DND-41 (cell line): ENCODE data around the gene NEK4.

Source experiments
- ATAC-seq: fragments of 200-7000 bp; cut with Tn5 transposase; 3 replicates; pipeline ENCODE4 v1.9.1; 2021; ENCODE audit warnings: low read depth; ENCODE audit not compliant: insufficient read depth
- DNase-seq: peaks from one replicate; pipeline ENCODE4 v3.0.0-alpha.2; 2020
- H2AFZ ChIP-seq: 2 replicates; pipeline ENCODE4 v1.6.0; 2012; ENCODE audit warnings: low read depth, low read length
- H3K27ac ChIP-seq: 2 replicates; pipeline ENCODE4 v1.5.1; 2012; ENCODE audit warnings: low read length, inconsistent platforms
- H3K27me3 ChIP-seq: fragments of 200-600 bp; sonication (generic); 2 replicates; pipeline ENCODE4 v1.6.0; 2012; ENCODE audit warnings: low read length, mild to moderate bottlenecking, inconsistent platforms; ENCODE audit not compliant: insufficient read depth, poor library complexity
- H3K36me3 ChIP-seq: 2 replicates; pipeline ENCODE4 v1.5.1; 2012; ENCODE audit warnings: low read length, inconsistent platforms; ENCODE audit not compliant: insufficient read depth
- H3K4me1 ChIP-seq: 2 replicates; pipeline ENCODE4 v1.5.1; 2012; ENCODE audit warnings: mild to moderate bottlenecking, low read length; ENCODE audit not compliant: insufficient read depth
- H3K4me2 ChIP-seq: 2 replicates; pipeline ENCODE4 v1.6.0; 2012; ENCODE audit warnings: mild to moderate bottlenecking, moderate library complexity, low read length, inconsistent platforms; ENCODE audit not compliant: insufficient read depth
- H3K4me3 ChIP-seq, 2 experiments: fragments of 200-600 bp in 1 of 2; shearing (Covaris generic) in 1 of 2; 2 replicates each; pipeline ENCODE4 v1.5.1; 2012 to 2016; ENCODE audit warnings: inconsistent platforms in 2 of 2, low read length in 2 of 2, mild to moderate bottlenecking in 2 of 2, low read depth in 1 of 2, moderate library complexity in 1 of 2
- H3K79me2 ChIP-seq: 2 replicates; pipeline ENCODE4 v1.6.0; 2012; ENCODE audit warnings: low read length, inconsistent platforms; ENCODE audit not compliant: insufficient read depth
- H3K9ac ChIP-seq: 2 replicates; pipeline ENCODE4 v1.6.0; 2012; ENCODE audit warnings: low read depth, mild to moderate bottlenecking, inconsistent platforms, low read length, moderate library complexity
- H3K9me3 ChIP-seq: 2 replicates; pipeline ENCODE4 v1.5.1; 2012; ENCODE audit warnings: low read length, moderate library complexity, mild to moderate bottlenecking, inconsistent platforms; ENCODE audit not compliant: insufficient read depth, severe bottlenecking
- H4K20me1 ChIP-seq: 2 replicates; pipeline ENCODE4 v1.6.0; 2012; ENCODE audit warnings: low read length; ENCODE audit not compliant: insufficient read depth
- CTCF ChIP-seq: IDR thresholded peaks from 2 replicates; pipeline ENCODE4 v1.5.1; 2012; ENCODE audit warnings: borderline replicate concordance, low read length, moderate library complexity, mild to moderate bottlenecking; ENCODE audit not compliant: poor library complexity, severe bottlenecking; ENCODE audit errors: extremely low read depth
- EZH2 ChIP-seq: IDR thresholded peaks from 3 replicates; pipeline ENCODE4 v1.6.1; 2012; ENCODE audit warnings: borderline replicate concordance, low read depth, mild to moderate bottlenecking, moderate library complexity, low read length, inconsistent platforms; ENCODE audit not compliant: severe bottlenecking

NEK4 gene

GRCh38 chr3:52774901-52775864, 4.4 kb upstream of the NEK4 start:
- Histone ChIP-seq H3K4me1 (peaks cover 10% of the 10 kb centered on the region), H3K9me3 (no peaks in the 10 kb centered on the region), H3K4me3 (no peak overlapping the region), H4K20me1 (no peaks in the 10 kb centered on the region), H3K9ac (no peak overlapping the region), H3K36me3 (no peaks in the 10 kb centered on the region), H3K27ac (no peak overlapping the region), H3K4me2 (no peak overlapping the region), H3K27me3 (no peaks in the 10 kb centered on the region), H3K79me2 (peaks cover 9% of the 10 kb centered on the region), H2AFZ (no peak overlapping the region; the same call in 1 of the 2 replicates)
- no peak for TF ChIP-seq EZH2
- no peak for TF ChIP-seq CTCF
- DNase-seq = no peak
- ATAC-seq = no peak

- Histone ChIP-seq H3K4me3 (no peak overlapping the region), H2AFZ (no peak overlapping the region), H3K27ac (no peak overlapping the region), H4K20me1 (no peaks in the 10 kb centered on the region), H3K9me3 (no peaks in the 10 kb centered on the region), H3K4me1 (peaks cover 20% of the 10 kb centered on the region), H3K27me3 (no peaks in the 10 kb centered on the region), H3K9ac (no peak overlapping the region), H3K36me3 (no peaks in the 10 kb centered on the region), H3K79me2 (peaks cover 19% of the 10 kb centered on the region), H3K4me2 (no peak overlapping the region)
- no peak for ATAC-seq
- TF ChIP-seq EZH2 (no peak), CTCF (no peak)
- DNase-seq = no peak
Observed at GRCh38 chr3:52774066-52774713, 3.5 kb upstream of the NEK4 start.

- ATAC-seq = no peak
- H3K9ac ChIP-seq = no peak overlapping the region
- no peak overlapping the region for H3K4me3 ChIP-seq
- 0 out of 2 replicates have a peak, but pooled peaks cover 2% of the 10 kb centered on the region for H3K36me3 ChIP-seq
- no peak overlapping the region for H3K4me2 ChIP-seq
- H3K27ac ChIP-seq = no peak overlapping the region
- peaks cover 21% of the 10 kb centered on the region for H3K79me2 ChIP-seq
- H3K9me3 ChIP-seq = no peaks in the 10 kb centered on the region
- no peak for DNase-seq
- no peak for TF ChIP-seq EZH2
- no peak for TF ChIP-seq CTCF
- no peaks in the 10 kb centered on the region for H3K27me3 ChIP-seq
- peaks cover 22% of the 10 kb centered on the region for H3K4me1 ChIP-seq
- H4K20me1 ChIP-seq = no peaks in the 10 kb centered on the region
- H2AFZ ChIP-seq = no peak overlapping the region
Observed at GRCh38 chr3:52773361-52774065, 2.8 kb upstream of the NEK4 start.
